ENCODE measurements around the gene BRAF. TPM values are rescaled to one million over a fixed set of nuclear protein-coding genes. Genes with fewer than 3 reads are reported as not detected.
A peak's percentile ranks its signal among the peaks of the same experiment; 100 is the strongest.
"Not testable (repeated sequence)": the region's sequence is repeated elsewhere in the genome, so short reads cannot be mapped to it uniquely, and the experiment has no call there.

BRAF gene
- total RNA-seq, 1 donor from 2014 or later = 16.6 TPM

DNA sequence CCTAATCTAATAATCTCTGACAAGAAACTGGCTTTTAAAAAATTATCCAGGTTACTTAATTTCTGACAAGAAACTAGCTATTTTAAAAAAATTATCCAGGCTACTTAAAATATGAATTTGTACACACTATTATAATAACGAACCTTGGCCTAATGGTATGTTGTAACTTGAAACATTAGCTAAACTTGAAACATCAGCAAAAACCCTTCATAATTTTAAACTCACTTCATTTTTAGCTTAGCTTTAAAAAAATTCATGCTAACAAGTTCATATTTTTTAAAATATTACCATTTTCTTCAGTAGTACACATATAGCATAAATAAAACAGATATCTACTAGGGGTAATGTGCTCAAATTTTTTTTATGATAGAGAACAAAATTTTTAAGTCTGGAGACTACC is 35.6 kb downstream of the BRAF start:
- DNase-seq = no peak
- intact Hi-C loops (cut with DNase I) = no loop called here
- ATAC-seq (ENCODE audit: poor library complexity) = no peak

DNA sequence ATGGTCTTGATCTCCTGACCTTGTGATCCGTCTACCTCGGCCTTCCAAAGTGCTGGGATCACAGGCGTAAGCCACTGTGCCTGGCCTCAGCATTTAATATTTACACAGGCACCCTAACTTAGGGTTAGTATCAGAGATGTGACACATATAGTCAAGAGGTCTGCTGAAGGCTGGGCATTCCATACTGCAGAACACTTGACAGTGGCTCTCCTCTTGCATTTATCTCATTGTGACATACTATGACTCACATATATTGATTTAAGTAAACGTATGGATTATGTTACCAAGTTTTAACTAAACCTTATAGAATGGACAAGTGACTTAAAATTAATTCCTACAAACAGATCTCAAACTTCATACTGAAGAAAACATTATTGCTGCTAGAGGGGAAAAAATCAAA is 36.6 kb downstream of the BRAF start:
- intact Hi-C loops (cut with DNase I) = no loop called here
- ATAC-seq (ENCODE audit: poor library complexity) (no peak), DNase-seq (no peak)

DNA sequence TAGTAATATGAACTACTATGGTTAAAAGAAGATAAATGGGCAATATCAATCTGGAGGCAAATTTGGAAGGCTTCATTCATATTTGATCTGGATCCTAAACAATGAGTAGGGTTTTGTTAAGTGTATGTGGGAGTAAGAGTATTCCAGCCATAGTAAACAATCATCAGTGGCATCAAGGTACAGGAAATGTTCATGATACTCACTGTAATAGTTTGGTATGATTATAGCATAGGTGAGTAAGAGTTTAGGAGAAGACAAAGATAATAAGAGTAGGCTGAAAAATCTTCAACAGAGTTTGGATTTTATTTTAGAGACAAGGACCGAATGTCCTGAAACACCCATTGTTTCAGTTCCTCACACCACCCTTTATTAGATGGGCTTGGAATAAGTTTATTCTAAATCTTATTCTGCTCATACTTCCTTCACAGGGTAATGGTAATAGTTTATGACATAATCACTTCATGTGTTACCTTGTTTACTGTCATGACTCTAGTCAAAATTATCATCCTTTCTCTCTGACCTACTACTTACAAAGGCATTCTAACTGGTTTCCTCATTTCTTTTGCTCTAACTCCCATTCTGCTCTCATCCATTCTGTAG is 38.9 kb downstream of the BRAF start:
- ATAC-seq (ENCODE audit: poor library complexity) = no peak
- intact Hi-C loops (cut with DNase I) = no loop called here
- no peak for DNase-seq

DNA sequence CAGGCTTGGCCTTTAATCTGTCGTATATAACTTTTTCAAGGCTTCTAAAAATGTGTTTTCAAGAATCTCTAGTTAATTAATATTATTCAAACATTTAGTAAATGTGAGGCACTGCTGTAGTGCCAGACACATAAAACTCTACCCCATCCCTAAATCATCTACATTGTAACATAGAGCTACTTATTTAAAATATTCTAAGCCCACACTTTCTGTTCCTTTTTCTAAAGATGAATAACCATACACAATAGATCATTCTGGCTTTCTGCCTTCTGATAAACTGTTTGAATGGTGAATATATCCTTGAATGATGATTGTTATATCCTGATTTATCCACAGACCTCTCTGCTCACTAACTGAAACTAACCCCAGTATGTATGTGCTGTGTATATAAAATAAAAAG is 41.4 kb downstream of the BRAF start:
- ATAC-seq (ENCODE audit: poor library complexity) (no peak), DNase-seq (no peak)
- intact Hi-C loops (cut with DNase I) = no loop called here

DNA sequence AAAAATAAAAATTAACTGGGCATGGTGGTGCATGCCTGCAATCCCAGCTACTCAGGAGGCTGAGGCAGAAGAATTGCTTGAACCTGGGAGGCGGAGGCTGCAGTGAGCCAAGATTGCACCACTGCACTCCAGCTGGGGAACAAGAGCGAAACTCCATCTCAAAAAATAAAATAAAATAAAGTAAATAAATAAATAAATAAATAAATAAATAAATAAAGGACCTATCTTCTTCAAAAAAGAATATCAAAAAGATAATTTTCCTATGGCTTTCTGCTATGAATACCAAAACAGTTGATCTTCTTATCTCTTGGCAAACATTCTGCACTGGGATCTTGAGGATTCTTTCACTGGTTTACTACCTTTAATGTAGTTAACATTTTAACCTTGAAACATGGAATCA is 41.9 kb downstream of the BRAF start:
- intact Hi-C loops (cut with DNase I) = not testable (repeated sequence)

DNA sequence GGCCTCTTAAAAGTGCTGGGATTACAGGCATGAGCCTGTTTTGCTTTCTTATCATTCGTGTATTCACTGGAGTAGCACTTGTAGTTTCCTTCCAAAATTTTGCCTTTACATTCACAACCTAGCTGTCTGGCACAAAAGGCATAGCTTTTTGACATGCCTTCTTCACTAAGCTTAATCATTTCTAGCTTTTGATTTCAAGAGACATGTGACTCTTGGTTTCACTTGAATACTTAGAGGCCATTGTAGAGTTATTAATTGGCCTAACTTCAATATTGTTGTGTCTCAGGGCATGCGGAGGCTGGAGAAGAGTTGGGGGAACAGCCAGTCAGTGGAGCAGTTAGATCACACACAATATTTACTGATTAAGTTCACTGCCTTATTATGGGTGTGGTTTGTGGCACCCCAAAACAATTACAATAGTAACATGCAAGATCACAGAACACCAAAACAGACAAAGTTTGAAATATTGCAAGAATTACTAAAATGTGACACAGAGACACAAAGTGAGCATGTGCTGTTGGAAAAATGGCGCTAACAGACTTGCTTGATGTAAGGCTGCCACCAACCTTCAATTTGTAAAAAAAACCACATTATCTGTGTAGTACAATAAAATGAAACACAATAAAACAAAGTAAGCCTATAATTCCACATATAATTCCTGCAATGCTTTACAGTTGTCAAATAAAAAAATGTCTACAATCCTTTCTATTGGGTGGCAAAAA is 43.1 kb downstream of the BRAF start:
- no peak for ATAC-seq (ENCODE audit: poor library complexity)
- no peak for DNase-seq
- intact Hi-C loops (cut with DNase I) = no loop called here

More for the DNA sequence above, 41.9 kb downstream of the BRAF start:
- not testable (repeated sequence) for DNase-seq; ATAC-seq (ENCODE audit: poor library complexity)

DNA sequence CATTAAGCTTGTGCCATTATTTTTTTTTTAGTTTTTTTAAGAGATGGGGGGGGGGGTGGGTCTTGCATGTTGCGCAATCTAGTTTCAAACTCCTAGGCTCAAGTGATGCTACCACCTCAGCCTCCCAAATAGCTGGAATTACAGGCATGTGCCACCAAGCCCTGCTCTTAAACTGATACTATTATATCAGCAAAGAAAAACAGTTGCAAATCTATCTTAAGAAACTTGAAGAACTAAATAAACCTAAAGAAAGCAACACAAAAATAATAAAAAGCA is 47.5 kb downstream of the BRAF start:
- ATAC-seq (ENCODE audit: poor library complexity) (no peak), DNase-seq (no peak)
- intact Hi-C loops (cut with DNase I) = no loop called here

DNA sequence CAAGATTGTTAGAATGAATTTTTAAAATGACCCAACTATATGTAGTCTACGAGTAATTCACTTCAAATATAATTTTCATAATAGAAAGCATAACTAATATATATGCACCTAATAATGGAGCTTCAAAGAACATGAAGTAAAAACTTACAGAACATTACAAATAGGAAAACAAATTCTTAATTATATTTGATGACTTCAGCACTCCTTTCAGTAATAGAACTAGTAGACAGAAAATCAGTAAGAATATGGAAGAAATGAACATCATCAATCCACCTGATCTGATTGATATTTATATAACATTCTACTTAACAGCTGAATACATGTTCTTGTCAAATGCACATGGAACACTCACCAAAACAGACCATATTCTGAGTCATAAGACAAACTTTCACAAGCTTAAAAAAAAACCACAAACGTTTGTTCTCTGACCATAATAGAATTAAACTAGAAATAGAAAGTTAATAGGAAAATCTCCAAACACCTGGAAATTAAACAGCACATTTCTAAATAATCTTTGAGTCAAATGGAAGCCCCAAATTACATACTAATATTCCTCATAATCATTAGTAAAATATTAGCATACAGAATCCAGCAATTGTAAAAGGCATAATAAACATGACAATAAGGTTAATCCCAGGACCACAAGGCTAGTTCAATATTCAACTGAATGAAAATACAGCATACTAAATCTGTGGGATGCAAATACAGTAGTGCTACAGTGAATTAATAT is 48.0 kb downstream of the BRAF start:
- intact Hi-C loops (cut with DNase I) = no loop called here
- ATAC-seq (ENCODE audit: poor library complexity) = no peak
- DNase-seq = no peak

DNA sequence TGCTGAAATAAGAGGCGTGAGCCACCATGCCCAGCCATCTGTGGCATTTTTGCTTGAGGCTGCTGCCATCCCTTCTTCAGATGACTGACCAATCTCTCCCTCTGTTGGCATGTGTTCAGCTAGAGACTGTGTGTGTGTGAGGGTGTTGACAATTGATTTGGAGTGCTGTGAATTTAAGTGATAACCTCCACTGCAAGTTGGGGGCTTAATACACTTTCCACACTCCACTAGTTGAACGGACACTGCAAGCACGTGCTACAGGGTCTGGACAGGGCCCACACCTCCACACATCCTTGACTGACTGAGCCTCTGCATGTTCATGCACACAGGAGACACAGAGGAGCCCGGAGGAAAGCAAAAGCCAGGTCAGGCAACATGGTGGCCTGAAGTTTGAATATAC is 51.3 kb downstream of the BRAF start:
- ATAC-seq (ENCODE audit: poor library complexity) = peak; percentile 46
- no peak for DNase-seq
- intact Hi-C loops (cut with DNase I) = no loop called here

DNA sequence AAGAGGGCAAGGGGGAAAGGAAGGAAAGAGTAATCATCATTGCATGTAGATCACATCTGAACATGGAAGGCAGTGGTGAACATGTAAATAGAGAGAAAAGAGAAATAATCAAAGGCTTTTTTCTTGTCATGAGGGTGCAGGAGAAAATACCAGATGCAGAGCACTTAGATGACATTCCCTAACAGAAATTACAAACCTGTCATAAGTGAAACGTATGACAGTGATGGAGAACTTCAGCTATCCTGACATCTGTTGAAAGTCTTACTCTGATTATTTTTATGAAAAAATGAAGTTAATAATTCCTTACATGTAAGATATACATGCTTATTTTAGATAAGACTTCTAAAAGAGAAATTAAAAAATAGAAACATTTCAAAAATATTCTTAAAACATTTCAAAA is 54.7 kb downstream of the BRAF start:
- intact Hi-C loops (cut with DNase I) = no loop called here
- ATAC-seq (ENCODE audit: poor library complexity) = no peak
- DNase-seq = no peak

DNA sequence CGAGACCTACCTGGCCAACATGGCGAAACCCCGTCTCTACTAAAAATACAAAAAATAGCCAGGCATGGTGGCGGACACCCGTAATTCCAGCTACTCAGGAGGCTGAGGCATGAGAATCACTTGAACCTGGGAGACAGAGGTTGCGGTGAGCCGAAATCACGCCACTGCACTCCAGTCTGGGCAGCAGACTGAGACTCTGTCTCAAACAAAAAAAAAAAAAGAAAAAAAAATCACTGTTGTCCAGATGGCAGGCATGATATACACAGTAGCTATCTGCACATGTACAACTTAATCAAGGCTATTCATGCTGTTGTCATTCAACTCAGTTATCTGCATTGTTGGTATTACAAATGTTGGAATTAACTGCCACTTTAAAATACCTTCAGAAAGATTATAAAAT is 55.3 kb downstream of the BRAF start:
- DNase-seq = no peak
- no peak for ATAC-seq (ENCODE audit: poor library complexity)
- intact Hi-C loops (cut with DNase I) = no loop called here

DNA sequence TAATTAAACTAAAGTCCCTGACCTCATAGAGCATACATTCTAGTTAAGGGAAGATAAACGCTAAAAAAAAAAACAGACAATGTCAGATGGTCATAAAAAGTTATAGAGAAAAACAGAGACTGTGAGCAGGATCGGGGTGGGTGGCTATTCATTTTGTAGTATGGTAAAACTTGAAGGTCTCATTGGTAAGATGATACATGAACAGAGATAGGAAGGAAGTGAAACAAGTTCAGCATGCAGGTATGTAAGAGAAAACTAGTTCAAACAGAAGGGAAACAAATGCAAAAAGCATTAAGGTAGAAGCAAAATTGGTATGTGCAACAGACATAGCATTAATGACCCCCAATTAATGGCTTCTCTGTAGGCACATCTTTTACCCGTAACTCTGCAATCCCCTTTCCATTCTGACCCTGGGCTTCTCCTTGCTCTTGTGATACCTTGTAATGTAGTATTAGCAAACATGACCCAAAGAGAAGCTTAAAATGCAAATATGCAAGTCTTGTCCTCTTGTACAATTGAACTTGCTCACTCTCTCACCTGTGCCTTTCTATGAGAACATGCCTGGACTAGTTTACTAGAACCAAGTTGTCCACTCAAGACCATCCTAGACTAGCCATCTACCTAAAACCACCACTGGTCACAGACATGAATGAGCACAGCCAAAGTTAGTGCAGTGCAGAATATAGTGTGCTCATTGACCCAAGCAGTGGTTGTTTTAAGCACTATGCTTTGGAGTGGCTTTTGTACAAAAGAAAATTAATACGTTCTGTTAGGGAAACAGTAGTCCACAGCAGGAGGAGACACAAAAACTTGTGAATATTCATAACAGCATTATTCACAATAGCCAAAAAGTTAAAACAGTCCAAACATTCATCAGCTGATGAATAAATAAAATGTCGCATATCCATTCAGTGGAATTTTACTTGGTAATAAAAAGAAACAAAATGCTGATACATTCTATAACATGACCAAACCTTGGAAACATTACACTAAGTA is 57.0 kb downstream of the BRAF start:
- ATAC-seq (ENCODE audit: poor library complexity) (no peak), DNase-seq (no peak)
- intact Hi-C loops (cut with DNase I) = no loop called here

DNA sequence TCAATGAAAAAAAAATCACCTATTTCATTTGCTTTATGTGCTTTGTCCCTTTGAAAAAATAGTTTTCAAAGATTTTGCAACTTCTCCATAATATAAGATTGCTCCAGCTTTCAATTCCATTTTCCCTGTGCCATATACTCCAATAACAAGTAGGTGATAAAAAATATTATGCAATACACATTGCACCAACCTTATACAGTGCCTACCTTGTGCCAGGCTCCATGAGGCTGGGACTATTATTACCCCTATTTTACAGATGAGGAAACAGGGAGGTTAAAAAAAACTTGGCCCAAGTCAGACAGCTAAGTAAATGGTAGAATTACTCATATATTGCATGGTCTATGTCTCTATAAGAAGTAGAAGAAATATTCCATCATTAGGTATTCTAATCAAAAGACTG is 57.8 kb downstream of the BRAF start:
- ATAC-seq (ENCODE audit: poor library complexity) = no peak
- intact Hi-C loops (cut with DNase I) = no loop called here

DNA sequence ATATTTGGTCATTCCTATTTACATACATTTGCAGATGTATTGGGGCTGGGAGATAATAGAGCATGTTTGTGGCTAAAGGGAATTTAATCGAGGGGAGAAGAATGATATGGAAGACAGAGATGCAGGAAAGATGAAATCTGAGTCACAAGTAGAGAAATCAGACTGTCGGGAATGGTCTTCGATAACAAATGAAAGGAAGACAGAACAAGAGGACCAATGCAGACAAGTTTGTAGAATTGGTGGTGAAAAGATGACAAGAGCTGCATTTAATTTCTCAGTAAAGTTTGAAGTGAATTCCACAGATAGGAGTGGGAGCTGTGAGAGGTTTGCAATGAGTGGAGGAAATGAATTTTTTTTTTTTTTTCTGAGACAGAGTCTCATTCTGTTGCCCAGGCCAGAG is 60.0 kb downstream of the BRAF start:
- no peak for ATAC-seq (ENCODE audit: poor library complexity)
- intact Hi-C loops (cut with DNase I) = no loop called here
- DNase-seq = no peak

More for the DNA sequence above, 57.8 kb downstream of the BRAF start:
- DNase-seq = no peak

DNA sequence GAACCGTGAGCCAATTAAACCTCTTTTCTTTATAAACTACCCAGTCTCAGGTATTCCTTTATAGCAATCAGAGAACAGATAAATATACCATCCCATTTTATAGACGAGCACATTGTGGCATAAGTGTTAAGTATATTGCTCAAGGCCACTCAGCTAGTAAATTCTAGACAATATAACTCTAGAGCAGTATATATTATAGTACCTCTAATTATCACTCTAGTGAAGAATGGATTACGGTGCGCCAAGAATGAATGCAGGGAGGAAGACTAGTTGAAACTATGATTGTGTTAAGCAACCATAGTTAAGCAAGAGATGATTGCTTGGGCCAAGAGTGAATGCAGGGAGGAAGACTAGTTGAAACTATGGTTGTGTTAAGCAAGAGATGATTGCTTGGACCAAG is 60.9 kb downstream of the BRAF start:
- ATAC-seq (ENCODE audit: poor library complexity) (no peak), DNase-seq (no peak)
- intact Hi-C loops (cut with DNase I) = no loop called here

DNA sequence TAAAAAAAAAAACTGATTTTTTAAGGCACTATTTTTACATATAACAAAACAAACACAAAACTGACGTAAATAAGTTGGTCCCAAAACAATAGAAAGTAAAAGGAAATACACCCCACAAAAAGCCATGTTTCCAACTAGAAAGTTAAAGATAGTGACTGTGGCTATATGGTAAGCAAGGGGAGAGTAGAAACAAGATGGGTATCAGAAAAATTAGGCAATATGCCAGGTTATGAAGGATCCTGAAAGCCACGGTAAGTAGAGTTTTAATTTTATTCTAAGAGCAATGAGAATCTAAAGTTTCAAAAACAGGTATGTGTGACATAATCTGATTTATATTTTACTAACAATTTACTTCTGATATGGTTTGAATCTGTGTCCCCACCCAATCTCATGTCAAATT is 61.5 kb downstream of the BRAF start:
- ATAC-seq (ENCODE audit: poor library complexity) (no peak), DNase-seq (no peak)
- intact Hi-C loops (cut with DNase I) = no loop called here

DNA sequence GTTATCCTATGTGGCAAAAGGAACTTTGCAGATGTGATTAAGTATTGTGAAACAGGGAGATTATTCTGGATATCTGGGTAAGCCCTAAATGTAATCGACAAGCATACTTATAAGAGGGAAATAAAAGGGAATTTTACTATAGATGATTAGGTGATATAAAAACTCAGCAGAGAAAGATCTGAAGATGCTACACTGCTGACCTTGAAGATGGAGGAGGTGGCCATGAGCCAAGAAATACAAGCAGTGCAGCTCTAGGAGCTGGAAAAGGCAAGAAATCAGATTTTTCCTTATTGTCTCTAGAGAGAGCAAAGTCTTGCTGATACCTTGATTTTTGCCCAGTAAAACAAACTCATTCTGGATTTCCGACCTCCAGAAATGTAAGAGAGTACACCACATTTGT is 67.7 kb downstream of the BRAF start:
- no peak for ATAC-seq (ENCODE audit: poor library complexity)
- intact Hi-C loops (cut with DNase I) = no loop called here

DNA sequence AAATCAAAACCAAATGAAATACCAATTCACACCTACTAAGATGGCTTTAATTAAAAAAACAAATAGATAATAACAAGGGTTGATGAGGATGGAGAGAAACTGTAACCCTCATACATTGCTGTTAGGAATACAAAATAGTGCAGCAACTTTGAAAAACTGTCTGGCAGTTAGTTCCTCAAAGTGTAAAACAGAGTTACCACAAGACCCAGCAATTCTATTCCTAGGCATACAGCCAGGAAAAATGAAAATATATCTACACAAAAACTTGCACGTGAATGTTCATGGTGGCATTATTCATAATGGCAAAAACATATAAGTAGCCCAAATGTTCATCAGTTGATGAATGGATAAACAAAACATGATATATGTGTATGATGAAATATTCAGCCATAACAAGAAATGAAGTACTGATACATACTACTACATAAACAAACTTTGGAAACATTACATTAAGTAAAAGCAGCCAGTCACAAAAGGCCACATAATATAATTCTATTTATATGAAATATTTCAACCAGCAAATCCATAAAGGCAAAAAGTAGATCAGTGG is 83.5 kb downstream of the BRAF start:
- DNase-seq (no peak), ATAC-seq (ENCODE audit: poor library complexity) (no peak)
- intact Hi-C loops (cut with DNase I) = no loop called here

More for the DNA sequence above, 67.7 kb downstream of the BRAF start:
- DNase-seq = no peak

DNA sequence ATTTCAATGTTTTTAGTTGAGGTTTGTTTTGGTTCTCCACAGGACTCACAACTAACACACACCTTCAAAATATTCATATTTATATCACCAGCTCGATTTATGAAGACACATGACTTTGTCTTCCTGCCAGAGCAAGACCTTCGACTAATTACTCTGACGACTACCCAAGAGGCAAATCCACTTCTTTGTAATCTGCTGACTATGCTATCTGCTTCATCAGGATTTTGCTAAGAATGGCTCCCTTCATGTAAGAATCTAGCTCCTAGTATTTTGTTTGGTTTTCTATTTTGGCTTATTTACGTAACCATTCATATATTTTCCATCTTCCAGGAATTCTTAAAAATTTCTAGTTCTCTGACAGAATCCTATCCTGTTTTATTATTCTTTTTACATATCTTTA is 93.0 kb downstream of the BRAF start:
- no peak for ATAC-seq (ENCODE audit: poor library complexity)
- DNase-seq = no peak
- intact Hi-C loops (cut with DNase I) = no loop called here
